ENCODE results near the gene LRP3. TPM values are rescaled to one million over a fixed set of nuclear protein-coding genes. Genes with fewer than 3 reads are reported as not detected.

Gene LRP3
- polyA plus RNA-seq, 1 of the 3 experiments (the other 2 are of a cell fraction), result 8.2 TPM

DNA sequence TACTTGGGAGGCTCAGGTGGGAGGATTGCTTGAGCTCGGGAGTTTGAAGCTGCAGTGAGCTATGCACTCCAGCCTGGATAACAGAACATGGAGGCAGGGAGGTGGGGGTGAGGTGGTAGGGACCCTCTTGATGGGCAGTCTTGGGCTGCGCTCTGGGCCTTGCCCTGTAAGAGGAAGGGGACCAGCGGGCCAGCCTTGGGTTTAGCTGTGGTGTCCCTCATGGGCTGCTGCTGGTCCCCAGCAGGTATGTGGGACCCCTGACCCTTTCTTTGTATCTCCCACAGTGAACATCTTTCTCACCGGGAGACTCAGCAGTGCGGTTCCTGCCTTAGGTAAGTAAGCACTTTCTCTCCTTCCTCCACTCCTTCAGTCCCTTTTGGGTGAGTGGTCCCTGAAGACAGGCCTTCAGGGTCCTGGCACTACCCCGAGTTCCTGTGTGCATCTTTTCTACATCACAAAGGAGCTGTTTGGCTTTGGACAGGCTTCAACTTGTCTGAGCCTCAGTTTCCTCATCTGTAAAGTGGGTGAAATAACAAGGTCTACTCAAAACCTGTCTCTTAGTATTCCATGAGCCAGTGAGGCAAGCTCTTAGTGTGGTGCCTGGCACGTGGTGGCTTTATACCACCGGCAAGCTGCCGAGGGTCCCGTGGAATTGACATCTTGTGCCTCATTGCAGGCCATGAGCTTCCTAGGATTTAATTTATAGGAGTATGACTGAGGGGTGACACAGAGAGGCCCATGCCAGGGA is 2.5 kb downstream of the LRP3 start:
- H3K4me3 ChIP-seq (ENCODE audit: low read depth in 2 of 2, low read length in 1 of 2), result no peak overlapping the region
- ChIA-PET CTCF (interaction anchor here (1.0 to 6.5 kb wide), 8 partner anchors 12 to 221 kb away, joined by 3 to 44 read pairs (median 6); no protein-coding TSS in a partner anchor), POLR2A (no interaction called here)
- no peaks in the 10 kb centered on the region for H3K9me2 ChIP-seq
- H3K4me2 ChIP-seq, result no peak overlapping the region
- no peaks in the 10 kb centered on the region for H3F3A ChIP-seq (replicated peaks; ENCODE audit: insufficient read depth)
- WGBS (ENCODE audit: low lambda C conversion rate), result 91% methylated on average over 10 of the region's 10 CpGs
- TF ChIP-seq TEAD4 (IDR thresholded peaks at IDR 0.05; ENCODE audit: borderline replicate concordance, insufficient read depth), result no peak
- TF ChIP-seq JUND (IDR thresholded peaks at IDR 0.05), result no peak
- TF ChIP-seq SMC3 (IDR thresholded peaks at IDR 0.05; ENCODE audit: low read depth, low read length), result no peak
- TF ChIP-seq, protein P1, sequence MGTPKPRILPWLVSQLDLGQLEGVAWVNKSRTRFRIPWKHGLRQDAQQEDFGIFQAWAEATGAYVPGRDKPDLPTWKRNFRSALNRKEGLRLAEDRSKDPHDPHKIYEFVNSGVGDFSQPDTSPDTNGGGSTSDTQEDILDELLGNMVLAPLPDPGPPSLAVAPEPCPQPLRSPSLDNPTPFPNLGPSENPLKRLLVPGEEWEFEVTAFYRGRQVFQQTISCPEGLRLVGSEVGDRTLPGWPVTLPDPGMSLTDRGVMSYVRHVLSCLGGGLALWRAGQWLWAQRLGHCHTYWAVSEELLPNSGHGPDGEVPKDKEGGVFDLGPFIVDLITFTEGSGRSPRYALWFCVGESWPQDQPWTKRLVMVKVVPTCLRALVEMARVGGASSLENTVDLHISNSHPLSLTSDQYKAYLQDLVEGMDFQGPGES (IDR thresholded peaks at IDR 0.05; ENCODE audit: low read depth, low read length), result no peak
- TF ChIP-seq FOXM1 (IDR thresholded peaks at IDR 0.05; ENCODE audit: low read depth), result no peak
- TF ChIP-seq NRF1 (IDR thresholded peaks at IDR 0.05; ENCODE audit: low read depth, low read length), result no peak
- no peak for TF ChIP-seq NFIC (IDR thresholded peaks at IDR 0.05; ENCODE audit: borderline replicate concordance)
- no peak for TF ChIP-seq TAF1 (IDR thresholded peaks at IDR 0.05; ENCODE audit: borderline replicate concordance, low read depth, low read length)
- TF ChIP-seq, protein P2, sequence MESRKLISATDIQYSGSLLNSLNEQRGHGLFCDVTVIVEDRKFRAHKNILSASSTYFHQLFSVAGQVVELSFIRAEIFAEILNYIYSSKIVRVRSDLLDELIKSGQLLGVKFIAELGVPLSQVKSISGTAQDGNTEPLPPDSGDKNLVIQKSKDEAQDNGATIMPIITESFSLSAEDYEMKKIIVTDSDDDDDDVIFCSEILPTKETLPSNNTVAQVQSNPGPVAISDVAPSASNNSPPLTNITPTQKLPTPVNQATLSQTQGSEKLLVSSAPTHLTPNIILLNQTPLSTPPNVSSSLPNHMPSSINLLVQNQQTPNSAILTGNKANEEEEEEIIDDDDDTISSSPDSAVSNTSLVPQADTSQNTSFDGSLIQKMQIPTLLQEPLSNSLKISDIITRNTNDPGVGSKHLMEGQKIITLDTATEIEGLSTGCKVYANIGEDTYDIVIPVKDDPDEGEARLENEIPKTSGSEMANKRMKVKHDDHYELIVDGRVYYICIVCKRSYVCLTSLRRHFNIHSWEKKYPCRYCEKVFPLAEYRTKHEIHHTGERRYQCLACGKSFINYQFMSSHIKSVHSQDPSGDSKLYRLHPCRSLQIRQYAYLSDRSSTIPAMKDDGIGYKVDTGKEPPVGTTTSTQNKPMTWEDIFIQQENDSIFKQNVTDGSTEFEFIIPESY (IDR thresholded peaks at IDR 0.05; ENCODE audit: borderline replicate concordance, low read depth), result no peak
- no peak for TF ChIP-seq RAD21 (IDR thresholded peaks at IDR 0.05; ENCODE audit: low read length)
- TF ChIP-seq, protein P3, sequence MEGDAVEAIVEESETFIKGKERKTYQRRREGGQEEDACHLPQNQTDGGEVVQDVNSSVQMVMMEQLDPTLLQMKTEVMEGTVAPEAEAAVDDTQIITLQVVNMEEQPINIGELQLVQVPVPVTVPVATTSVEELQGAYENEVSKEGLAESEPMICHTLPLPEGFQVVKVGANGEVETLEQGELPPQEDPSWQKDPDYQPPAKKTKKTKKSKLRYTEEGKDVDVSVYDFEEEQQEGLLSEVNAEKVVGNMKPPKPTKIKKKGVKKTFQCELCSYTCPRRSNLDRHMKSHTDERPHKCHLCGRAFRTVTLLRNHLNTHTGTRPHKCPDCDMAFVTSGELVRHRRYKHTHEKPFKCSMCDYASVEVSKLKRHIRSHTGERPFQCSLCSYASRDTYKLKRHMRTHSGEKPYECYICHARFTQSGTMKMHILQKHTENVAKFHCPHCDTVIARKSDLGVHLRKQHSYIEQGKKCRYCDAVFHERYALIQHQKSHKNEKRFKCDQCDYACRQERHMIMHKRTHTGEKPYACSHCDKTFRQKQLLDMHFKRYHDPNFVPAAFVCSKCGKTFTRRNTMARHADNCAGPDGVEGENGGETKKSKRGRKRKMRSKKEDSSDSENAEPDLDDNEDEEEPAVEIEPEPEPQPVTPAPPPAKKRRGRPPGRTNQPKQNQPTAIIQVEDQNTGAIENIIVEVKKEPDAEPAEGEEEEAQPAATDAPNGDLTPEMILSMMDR (IDR thresholded peaks at IDR 0.05), result no peak
- H4K20me1 ChIP-seq (ENCODE audit: insufficient read depth), result 0 out of 2 replicates have a peak, but pooled peaks cover 5% of the 10 kb centered on the region
- H3K9me3 ChIP-seq, result no peaks in the 10 kb centered on the region
- H3K36me3 ChIP-seq (replicated peaks in 1 of 2; ENCODE audit: control insufficient read depth in 1 of 2, insufficient read depth in 2 of 2, low read length in 1 of 2), result peaks cover 0 to 3% of the 10 kb centered on the region in 2 experiments
- H2AFZ ChIP-seq (ENCODE audit: low read depth), result no peak overlapping the region
- H3K9ac ChIP-seq, result no peak overlapping the region
- H3K27ac ChIP-seq (ENCODE audit: low read depth in 2 of 2, low read length in 1 of 2), result no peak overlapping the region
- H3K4me1 ChIP-seq (ENCODE audit: control insufficient read depth in 1 of 2, insufficient read depth in 2 of 2, low read depth in 1 of 2, low read length in 1 of 2), result peaks cover 0 to 13% of the 10 kb centered on the region in 2 experiments; a peak in 1 of 4 replicates
- no peak for DNase-seq
- no peaks in the 10 kb centered on the region for H3K79me2 ChIP-seq (ENCODE audit: insufficient read depth)
- H3K27me3 ChIP-seq (ENCODE audit: insufficient read depth), result no peaks in the 10 kb centered on the region

Measured in SK-N-SH (cell line).